Measurements from ENCODE around the gene BUD23.
"Not testable (repeated sequence)": the region's sequence is repeated elsewhere in the genome, so short reads cannot be mapped to it uniquely, and the experiment has no call there.

The BUD23 gene

GRCh38 chr7:73722182-73722581, 38.8 kb downstream of the BUD23 start:
- not testable (repeated sequence) for DNase-seq

- DNase-seq, result no peak
Measured at GRCh38 chr7:73722785-73723184, 39.4 kb downstream of the BUD23 start.

GRCh38 chr7:73723813-73724212, 40.4 kb downstream of the BUD23 start:
- no peak for DNase-seq

GRCh38 chr7:73726083-73726466, 42.7 kb downstream of the BUD23 start:
- no peak for DNase-seq

- no peak for DNase-seq
Measured at GRCh38 chr7:73727952-73728351, 44.6 kb downstream of the BUD23 start.

GRCh38 chr7:73728551-73728950, 45.2 kb downstream of the BUD23 start:
- no peak for DNase-seq

GRCh38 chr7:73730485-73730884, 47.1 kb downstream of the BUD23 start:
- no peak for DNase-seq

GRCh38 chr7:73732397-73732796, 49.0 kb downstream of the BUD23 start:
- DNase-seq, result no peak

- peak; percentile 23 for DNase-seq
Measured at GRCh38 chr7:73734619-73735527, 51.5 kb downstream of the BUD23 start.

- DNase-seq, result no peak
Measured at GRCh38 chr7:73735528-73735905, 52.1 kb downstream of the BUD23 start.

GRCh38 chr7:73736885-73737284, 53.5 kb downstream of the BUD23 start:
- no peak for DNase-seq

- no peak for DNase-seq
Measured at GRCh38 chr7:73737491-73738219, 54.3 kb downstream of the BUD23 start.

- no peak for DNase-seq
Measured at GRCh38 chr7:73738220-73738611, 54.8 kb downstream of the BUD23 start.

GRCh38 chr7:73738612-73739386, 55.4 kb downstream of the BUD23 start, which contains the start of gene ABHD11:
Gene ABHD11 (minus strand): TSS chr7:73738802. CDS start chr7:73738770, 32 bp downstream.
- DNase-seq, result peak; percentile 95

GRCh38 chr7:73739387-73739767, 56.0 kb downstream of the BUD23 start:
- DNase-seq, result no peak

GRCh38 chr7:73740212-73740611, 56.8 kb downstream of the BUD23 start:
- DNase-seq, result no peak

- no peak for DNase-seq
Measured at GRCh38 chr7:73740771-73741170, 57.4 kb downstream of the BUD23 start.

GRCh38 chr7:73741600-73741999, 58.2 kb downstream of the BUD23 start:
- DNase-seq, result peak; percentile 56

- no peak for DNase-seq
Measured at GRCh38 chr7:73742338-73742752, 58.9 kb downstream of the BUD23 start.

GRCh38 chr7:73742753-73743641, 59.6 kb downstream of the BUD23 start:
- DNase-seq, result peak; percentile 99

- DNase-seq, result no peak
Measured at GRCh38 chr7:73746378-73746777, 63.0 kb downstream of the BUD23 start.
